NCI-H1694 (cell line): ENCODE measurements around the gene KRTAP5-8.
"Not testable (repeated sequence)": the region's sequence is repeated elsewhere in the genome, so short reads cannot be mapped to it uniquely, and the experiment has no call there.

Experiments used
- DNase-seq: peaks from one replicate; lab custom pipeline; 2025; lab: John Stamatoyannopoulos, UW

KRTAP5-8 gene

GRCh38 chr11:71543866-71544265 is 6.0 kb downstream of the KRTAP5-8 start:
- no peak for DNase-seq

- no peak for DNase-seq
Measured at GRCh38 chr11:71544525-71545214, 6.8 kb downstream of the KRTAP5-8 start.

DNA sequence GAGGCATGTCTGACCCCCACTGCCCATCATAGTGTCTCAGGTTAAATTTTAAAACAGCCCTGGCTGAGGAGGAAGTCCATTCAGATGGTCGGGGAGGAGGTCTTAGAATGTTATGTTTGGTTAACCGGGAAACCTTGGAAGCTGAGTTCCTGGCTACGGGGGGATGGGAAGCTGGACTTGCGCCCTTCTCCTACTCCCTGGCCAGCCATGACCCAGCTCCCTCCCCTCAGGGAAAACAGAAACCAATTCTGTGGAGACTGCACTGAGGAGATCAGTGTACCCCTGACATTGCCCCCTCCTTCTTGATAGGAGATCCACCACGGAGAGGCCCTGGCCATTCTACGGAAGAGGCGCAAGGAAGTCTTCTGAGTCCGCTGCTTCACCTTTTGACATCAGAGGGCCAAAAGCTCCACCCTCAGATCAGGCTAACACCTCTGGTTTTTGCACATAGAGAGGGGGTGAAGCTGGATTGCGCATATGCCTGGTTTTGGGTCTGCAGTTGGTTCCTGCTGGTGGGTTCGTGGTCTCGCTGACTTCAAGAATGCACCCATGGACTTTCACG is 7.7 kb downstream of the KRTAP5-8 start:
- no peak for DNase-seq

DNA sequence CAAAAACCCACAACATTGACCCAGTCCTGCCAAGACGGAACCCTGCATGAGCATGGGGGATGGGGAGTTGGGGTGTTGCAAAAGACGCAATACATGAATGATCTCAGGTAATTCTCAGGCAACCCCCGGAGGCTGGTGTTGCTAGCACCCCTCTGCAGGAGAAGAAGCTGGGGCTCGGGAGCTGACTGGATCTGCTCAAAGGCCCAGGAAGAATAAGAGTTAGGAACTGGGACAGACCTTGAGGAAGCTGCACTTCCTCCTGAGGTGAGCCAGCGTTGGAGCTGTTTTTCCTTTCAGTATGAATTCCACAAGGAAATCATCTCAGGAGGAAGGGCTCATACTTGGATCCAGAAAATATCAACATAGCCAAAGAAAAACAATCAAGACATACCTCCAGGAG is 10.3 kb downstream of the KRTAP5-8 start, which contains the start of gene KRTAP5-9:
Gene KRTAP5-9, plus strand, starts transcription at position 301 of the 400 bp plus-strand sequence. CDS start 238 bp downstream, outside the sequence.
- no peak for DNase-seq

DNA sequence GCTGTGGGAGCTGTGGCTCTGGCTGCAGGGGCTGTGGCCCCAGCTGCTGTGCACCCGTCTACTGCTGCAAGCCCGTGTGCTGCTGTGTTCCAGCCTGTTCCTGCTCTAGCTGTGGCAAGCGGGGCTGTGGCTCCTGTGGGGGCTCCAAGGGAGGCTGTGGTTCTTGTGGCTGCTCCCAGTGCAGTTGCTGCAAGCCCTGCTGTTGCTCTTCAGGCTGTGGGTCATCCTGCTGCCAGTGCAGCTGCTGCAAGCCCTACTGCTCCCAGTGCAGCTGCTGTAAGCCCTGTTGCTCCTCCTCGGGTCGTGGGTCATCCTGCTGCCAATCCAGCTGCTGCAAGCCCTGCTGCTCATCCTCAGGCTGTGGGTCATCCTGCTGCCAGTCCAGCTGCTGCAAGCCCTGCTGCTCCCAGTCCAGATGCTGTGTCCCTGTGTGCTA is 10.9 kb downstream of the KRTAP5-8 start:
- no peak for DNase-seq

DNA sequence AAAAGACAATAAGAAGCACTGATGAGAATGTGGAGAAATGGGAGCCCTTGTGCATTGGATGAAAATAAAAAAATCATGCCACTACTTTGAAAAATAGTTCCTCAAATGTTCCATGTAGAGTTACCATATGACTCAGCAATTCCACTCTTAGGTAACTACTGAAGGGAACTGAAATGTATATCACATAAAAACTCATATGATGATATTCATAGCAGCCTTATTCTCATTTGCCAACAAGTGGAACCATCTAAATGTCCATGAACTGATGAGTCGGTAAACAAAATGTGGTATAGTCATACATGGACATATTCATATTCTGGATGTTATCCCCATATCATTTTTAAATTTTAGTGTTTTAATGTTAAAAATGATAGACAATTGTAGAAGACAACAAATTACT is 13.9 kb downstream of the KRTAP5-8 start:
- DNase-seq = no peak

- no peak for DNase-seq
Measured at GRCh38 chr11:71554996-71555395, 17.2 kb downstream of the KRTAP5-8 start.

GRCh38 chr11:71555508-71555907 is 17.7 kb downstream of the KRTAP5-8 start:
- no peak for DNase-seq

DNA sequence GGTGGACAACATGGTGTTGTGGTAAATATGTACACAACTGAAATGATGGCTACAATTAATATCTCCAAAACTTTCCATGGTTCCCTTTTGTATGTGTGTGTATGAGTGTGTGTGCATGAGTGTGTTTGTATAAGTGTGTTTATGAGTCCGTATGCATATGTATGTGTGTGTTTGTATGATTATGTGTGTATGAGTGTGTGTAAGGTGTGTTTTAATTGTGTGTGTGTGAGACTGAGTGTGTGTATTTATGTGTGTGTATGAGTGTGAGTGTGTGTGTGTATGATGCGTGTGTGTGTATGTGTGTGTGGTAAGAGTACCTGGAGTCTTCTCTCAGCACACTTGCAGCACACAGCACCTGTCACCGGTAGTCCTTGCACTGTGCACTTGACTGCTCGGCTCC is 18.2 kb downstream of the KRTAP5-8 start:
- no peak for DNase-seq

GRCh38 chr11:71557257-71557656 is 19.4 kb downstream of the KRTAP5-8 start:
- DNase-seq = no peak

GRCh38 chr11:71558996-71559395 is 21.2 kb downstream of the KRTAP5-8 start:
- DNase-seq = no peak

GRCh38 chr11:71562120-71562519 is 24.3 kb downstream of the KRTAP5-8 start:
- DNase-seq = no peak

DNA sequence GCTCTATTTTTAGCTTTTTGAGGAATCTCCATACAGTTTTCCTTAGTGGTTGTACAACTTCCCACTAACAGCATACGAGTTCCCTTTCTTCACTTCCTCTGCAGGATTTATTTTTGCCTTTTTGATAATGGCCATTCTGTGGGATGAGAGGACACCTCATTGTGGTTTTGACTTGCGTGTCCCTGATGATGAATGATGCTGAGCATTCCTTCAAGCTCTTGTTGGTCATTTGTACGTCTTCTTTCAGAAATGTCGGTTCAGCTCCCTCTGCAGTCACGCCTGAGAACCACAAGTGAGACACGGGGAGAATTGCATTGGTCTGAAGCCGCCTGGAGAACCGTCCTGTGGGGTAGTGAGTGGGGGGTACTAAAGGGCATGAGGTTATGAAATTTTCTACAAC is 25.6 kb downstream of the KRTAP5-8 start:
- peak; percentile 13 for DNase-seq

- DNase-seq = no peak
Measured at GRCh38 chr11:71564430-71564829, 26.6 kb downstream of the KRTAP5-8 start.

DNA sequence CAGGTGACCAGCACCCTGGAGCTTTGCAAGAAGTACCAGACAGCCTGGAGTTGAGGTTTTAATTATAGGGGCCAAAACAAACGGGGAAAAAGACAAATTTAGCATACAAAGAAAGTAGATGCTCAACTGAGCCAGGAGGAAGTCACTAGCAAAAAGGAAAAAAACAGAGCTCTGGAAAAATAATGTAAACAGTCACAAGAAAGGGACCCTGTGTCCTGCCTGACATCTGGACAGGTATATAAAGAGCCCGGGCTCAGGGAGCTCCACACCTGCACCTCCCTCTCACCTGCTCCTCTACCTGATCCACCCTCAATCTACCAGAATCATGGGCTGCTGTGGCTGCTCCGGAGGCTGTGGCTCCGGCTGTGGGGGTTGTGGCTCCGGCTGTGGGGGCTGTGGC is 27.4 kb downstream of the KRTAP5-8 start, which contains the start of gene KRTAP5-10:
Gene KRTAP5-10, plus strand, starts transcription at position 301 of the 400 bp plus-strand sequence. Its CDS starts 25 bp downstream, at position 326.
- DNase-seq = no peak

DNA sequence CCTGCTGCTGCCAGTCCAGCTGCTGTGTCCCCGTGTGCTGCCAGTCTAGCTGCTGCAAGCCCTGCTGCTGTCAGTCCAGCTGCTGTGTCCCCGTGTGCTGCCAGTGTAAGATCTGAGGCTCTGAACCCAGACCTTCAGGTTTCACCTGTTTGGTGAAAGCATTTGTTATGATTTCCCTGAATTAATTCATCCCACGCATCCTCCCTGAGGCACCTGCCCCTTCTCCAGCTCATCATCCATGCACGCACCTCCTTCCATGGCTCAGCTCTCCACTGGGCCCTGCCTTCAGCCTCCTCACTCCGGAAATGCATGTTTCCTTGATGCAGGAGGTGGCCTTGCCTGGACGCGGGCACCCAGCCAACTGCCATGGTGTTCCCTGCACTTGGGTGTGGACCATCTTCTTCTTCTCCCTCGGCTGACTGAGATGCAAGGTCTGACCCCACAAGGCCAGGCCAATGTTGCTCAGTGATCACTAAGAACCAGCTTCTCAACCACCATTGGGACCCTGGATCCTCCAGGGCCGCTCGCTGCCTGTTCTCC is 28.3 kb downstream of the KRTAP5-8 start:
- no peak for DNase-seq

DNA sequence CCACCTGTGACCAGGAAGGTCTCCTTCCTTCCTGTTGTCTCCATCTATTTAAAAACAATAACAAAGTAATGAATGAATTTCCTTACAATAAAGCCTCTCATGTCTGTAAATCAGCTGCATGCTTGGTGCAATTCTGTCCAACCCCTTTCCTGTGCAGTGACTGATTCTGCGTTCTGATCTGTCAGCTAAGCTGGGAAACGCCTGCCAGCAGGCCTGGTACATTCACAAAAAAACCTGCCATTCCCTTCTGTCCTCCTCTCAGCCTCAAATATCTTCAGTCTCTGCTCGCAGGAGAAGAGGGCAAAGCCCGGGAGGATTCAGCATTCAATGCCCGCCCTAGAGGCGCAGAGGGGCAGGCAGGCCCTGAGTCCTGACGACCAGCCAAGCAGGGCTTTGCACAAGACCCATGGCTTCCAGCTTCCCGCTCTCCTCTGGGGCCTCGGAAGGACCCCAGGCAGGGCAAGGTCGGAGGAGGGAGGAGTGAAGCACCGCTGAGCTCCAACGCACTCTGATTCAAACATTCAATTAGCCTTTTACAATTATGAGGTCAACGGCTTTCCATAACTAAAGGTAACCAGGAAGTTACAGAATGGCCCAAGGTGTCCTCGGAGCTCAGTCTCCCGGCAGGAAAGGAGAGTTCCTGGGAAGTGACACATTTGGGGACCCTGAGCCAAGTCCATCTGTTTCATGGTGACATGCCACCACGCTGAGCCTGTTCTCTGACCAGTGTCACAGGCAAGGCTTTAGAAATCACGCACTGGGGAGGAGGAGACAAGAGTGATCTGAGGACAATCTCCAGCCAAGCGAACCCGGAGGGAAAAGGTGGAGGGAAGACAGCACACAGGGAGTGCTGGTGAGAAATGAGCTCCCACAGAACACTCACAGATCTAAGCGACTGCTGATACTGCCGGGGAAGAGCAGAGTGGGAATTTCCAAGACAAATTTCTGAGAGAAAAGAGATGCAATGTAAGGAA is 29.1 kb downstream of the KRTAP5-8 start:
- DNase-seq = not testable (repeated sequence)

DNA sequence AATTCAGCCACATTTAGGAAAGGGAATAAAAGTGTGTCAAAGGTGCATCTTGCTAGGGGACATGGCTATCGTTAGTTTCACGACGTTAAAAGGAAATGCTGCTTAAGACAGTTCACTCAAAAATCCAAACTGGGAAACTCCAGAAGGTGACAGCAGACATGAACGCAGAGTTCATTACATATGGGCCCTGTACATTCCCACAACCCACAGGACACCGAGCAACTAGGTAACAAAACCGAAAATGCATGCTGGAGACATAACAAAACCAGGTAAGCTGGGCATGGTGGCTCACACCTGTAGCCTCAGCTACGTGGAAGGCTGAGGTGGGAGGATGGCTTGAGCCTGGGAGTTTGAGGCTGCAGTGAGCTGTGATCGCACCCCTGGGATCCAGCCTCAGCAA is 29.8 kb downstream of the KRTAP5-8 start:
- not testable (repeated sequence) for DNase-seq

GRCh38 chr11:71568704-71569349 is 31.0 kb downstream of the KRTAP5-8 start:
- no peak for DNase-seq

DNA sequence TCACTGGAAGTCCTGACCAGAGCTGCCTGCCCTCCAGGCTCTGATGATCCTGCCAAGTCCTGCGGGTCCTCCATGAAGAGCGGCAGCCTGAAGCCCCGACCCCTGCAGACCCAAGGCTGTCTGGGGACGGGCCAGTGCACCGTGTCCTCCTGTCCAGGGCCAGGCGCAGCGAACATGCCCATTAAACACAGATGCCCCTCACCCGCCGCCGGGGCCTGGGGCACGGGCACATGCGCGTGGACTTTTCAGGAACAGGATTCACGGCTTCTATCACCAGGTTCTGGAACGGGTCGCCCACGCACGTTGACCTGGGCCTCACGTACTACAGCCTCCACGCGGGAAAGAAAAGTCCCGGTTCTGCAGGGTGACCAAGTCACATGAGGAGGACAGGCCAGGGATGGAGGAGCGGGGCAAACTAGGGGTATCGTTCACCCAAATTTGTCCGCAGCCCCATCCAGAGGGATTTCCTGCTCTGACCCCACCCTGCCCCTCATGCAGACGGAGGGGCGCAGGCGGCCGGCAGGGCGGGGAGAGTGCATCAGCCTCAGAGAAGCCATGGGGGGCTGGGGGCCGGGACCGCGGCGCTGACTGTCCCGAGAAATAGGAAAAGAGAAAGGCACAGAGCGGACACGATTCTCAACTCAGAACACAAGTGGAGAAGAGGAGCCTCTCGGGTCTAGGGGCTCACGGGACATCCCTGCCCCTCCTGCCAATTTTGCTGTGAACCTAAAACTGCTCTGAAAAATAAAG is 33.5 kb downstream of the KRTAP5-8 start:
- DNase-seq = not testable (repeated sequence)

DNA sequence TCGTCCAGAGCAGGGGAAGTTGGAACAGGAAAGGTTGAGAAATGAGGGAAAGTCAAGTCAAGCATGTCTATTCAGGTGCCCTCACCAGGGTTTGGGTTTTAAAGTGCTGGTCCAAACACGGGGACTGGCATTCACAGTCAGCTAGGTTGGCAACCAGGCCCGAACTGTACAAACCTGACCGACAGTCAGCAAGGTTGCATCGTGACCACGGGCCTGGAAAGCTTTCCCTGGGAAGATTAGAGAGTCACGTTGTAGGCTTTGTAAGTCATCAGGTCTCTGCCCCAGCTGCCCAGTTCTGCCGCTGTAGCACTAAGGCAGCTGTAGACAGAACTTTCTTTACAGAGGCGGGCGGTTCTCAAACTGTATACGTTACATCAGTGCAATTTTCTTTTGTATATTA is 35.0 kb downstream of the KRTAP5-8 start:
- DNase-seq = no peak
